Thoracic aorta (tissue), 2 donors: ENCODE results near the gene SLA2. TPM values are rescaled to one million over a fixed set of nuclear protein-coding genes. Genes with fewer than 3 reads are reported as not detected.

Experiments used
- ATAC-seq: fragments of 150-250 bp; one replicate; pipeline ENCODE4 v1.8.0; 2017; ENCODE audit warnings: low read depth; ENCODE audit not compliant: insufficient number of reproducible peaks, low FRiP score
- DNase-seq: peaks from one replicate; pipeline ENCODE4 v3.0.0-alpha.2; 2020; ENCODE audit warnings: low spot score
- H3K27ac ChIP-seq, 2 donors: fragments of 200-600 bp; sonication (generic); 1 replicate in 1 of 2; 2 replicates in 1 of 2; pipeline ENCODE4 v1.5.1; 2016; ENCODE audit warnings: mild to moderate bottlenecking in 2 of 2, moderate library complexity in 2 of 2
- H3K27me3 ChIP-seq: fragments of 200-600 bp; sonication (generic); replicated peaks from 2 replicates; pipeline ENCODE4 v1.6.0; 2016; ENCODE audit warnings: mild to moderate bottlenecking; ENCODE audit not compliant: insufficient read depth
- H3K36me3 ChIP-seq: fragments of 200-600 bp; sonication (generic); one replicate; pipeline ENCODE4 v1.5.1; 2016
- H3K4me1 ChIP-seq, 2 donors: fragments of 200-600 bp; sonication (generic); 1 replicate in 1 of 2; 2 replicates in 1 of 2; pipeline versions ENCODE4 v1.5.1 to v1.6.0; 2016; ENCODE audit warnings: low read depth in 2 of 2, mild to moderate bottlenecking in 1 of 2; ENCODE audit not compliant: control insufficient read depth in 1 of 2
- H3K4me3 ChIP-seq: fragments of 200-600 bp; sonication (generic); 2 replicates; pipeline ENCODE4 v1.5.1; 2016; ENCODE audit warnings: mild to moderate bottlenecking
- H3K9me3 ChIP-seq: fragments of 200-600 bp; sonication (generic); 2 replicates; pipeline ENCODE4 v1.5.1; 2016
- total RNA-seq, 2 donors: library from RNA; depleted of rRNA; stranded (reverse); fragments of >200 nt; gene quantifications; one replicate each; pipeline versions ENCODE4 v1.1.0 to v1.2.3, GENCODE V29; 2016
- TF ChIP-seq, protein P1 (sequence below): fragments of 200-600 bp; sonication (generic); IDR thresholded peaks from one replicate; pipeline ENCODE4 v1.5.1; 2019; ENCODE audit warnings: antibody characterized with exemption

Gene SLA2
- total RNA-seq, 2 donors from 2014 or later = 1.1 TPM

- Histone ChIP-seq H3K4me3 (no peak overlapping the region), H3K27me3 (no peaks in the 10 kb centered on the region), H3K36me3 (no peaks in the 10 kb centered on the region), H3K4me1 (no peaks in the 10 kb centered on the region), H3K9me3 (no peaks in the 10 kb centered on the region), H3K27ac (no peak overlapping the region)
- no peak for ATAC-seq
- DNase-seq = no peak
- TF ChIP-seq, protein P1, sequence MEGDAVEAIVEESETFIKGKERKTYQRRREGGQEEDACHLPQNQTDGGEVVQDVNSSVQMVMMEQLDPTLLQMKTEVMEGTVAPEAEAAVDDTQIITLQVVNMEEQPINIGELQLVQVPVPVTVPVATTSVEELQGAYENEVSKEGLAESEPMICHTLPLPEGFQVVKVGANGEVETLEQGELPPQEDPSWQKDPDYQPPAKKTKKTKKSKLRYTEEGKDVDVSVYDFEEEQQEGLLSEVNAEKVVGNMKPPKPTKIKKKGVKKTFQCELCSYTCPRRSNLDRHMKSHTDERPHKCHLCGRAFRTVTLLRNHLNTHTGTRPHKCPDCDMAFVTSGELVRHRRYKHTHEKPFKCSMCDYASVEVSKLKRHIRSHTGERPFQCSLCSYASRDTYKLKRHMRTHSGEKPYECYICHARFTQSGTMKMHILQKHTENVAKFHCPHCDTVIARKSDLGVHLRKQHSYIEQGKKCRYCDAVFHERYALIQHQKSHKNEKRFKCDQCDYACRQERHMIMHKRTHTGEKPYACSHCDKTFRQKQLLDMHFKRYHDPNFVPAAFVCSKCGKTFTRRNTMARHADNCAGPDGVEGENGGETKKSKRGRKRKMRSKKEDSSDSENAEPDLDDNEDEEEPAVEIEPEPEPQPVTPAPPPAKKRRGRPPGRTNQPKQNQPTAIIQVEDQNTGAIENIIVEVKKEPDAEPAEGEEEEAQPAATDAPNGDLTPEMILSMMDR = no peak
These were observed 11.7 kb downstream of the SLA2 start for GRCh38 chr20:36634342-36634741.

DNA sequence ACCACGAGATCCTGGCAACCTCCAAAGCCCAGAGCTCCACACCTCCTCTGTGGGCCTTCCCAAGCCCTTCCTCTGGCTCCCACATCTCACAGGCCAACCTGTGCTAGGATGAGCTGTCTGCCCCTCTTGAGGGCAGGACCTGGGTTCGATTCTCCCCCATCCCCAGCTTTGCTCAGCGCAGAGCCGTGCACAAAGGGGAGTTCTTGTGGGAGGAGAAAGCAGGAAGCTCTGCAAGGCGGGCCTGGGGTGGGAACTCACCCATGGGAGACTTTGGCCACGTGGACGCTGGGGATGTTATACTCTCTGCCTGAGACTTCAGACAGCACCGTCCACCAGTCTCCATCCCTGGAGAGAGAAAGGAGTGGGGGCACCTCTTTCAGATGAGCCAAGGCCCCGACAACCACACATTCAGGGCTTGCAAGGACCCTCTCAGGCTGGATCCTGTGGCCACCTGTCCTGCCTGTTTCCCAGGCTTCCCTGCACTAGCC lies 12.7 kb downstream of the SLA2 start:
- H3K9me3 ChIP-seq = no peaks in the 10 kb centered on the region
- TF ChIP-seq, protein P1 = no peak
- no peak for ATAC-seq
- no peaks in the 10 kb centered on the region for H3K27me3 ChIP-seq
- no peak overlapping the region for H3K4me3 ChIP-seq
- no peak for DNase-seq
- H3K36me3 ChIP-seq = no peaks in the 10 kb centered on the region
- no peaks in the 10 kb centered on the region for H3K4me1 ChIP-seq
- no peak overlapping the region for H3K27ac ChIP-seq

GRCh38 chr20:36632487-36633284 lies 13.3 kb downstream of the SLA2 start:
- H3K4me3 ChIP-seq = no peak overlapping the region
- H3K4me1 ChIP-seq = no peaks in the 10 kb centered on the region
- DNase-seq (no peak), ATAC-seq (no peak)
- no peaks in the 10 kb centered on the region for H3K27me3 ChIP-seq
- H3K36me3 ChIP-seq = no peaks in the 10 kb centered on the region
- no peak overlapping the region for H3K27ac ChIP-seq
- no peaks in the 10 kb centered on the region for H3K9me3 ChIP-seq
- TF ChIP-seq, protein P1 = no peak

GRCh38 chr20:36632147-36632486 lies 13.9 kb downstream of the SLA2 start:
- no peaks in the 10 kb centered on the region for H3K4me1 ChIP-seq
- H3K36me3 ChIP-seq = no peaks in the 10 kb centered on the region
- H3K4me3 ChIP-seq = no peak overlapping the region
- no peaks in the 10 kb centered on the region for H3K9me3 ChIP-seq
- no peaks in the 10 kb centered on the region for H3K27me3 ChIP-seq
- ATAC-seq (no peak), DNase-seq (no peak)
- no peak overlapping the region for H3K27ac ChIP-seq
- TF ChIP-seq, protein P1 = no peak

- no peaks in the 10 kb centered on the region for H3K4me1 ChIP-seq
- H3K27ac ChIP-seq = no peak overlapping the region
- H3K9me3 ChIP-seq = no peaks in the 10 kb centered on the region
- no peaks in the 10 kb centered on the region for H3K36me3 ChIP-seq
- ATAC-seq (no peak), DNase-seq (no peak)
- no peak overlapping the region for H3K4me3 ChIP-seq
- TF ChIP-seq, protein P1 = no peak
- H3K27me3 ChIP-seq = no peaks in the 10 kb centered on the region
These were observed 14.3 kb downstream of the SLA2 start for GRCh38 chr20:36631646-36632045.
